ENCODE results near the gene ITGBL1. TPM values are rescaled to one million over a fixed set of nuclear protein-coding genes. Genes with fewer than 3 reads are reported as not detected.

ITGBL1 gene
- polyA plus RNA-seq, 3 donors, result not detected

DNA sequence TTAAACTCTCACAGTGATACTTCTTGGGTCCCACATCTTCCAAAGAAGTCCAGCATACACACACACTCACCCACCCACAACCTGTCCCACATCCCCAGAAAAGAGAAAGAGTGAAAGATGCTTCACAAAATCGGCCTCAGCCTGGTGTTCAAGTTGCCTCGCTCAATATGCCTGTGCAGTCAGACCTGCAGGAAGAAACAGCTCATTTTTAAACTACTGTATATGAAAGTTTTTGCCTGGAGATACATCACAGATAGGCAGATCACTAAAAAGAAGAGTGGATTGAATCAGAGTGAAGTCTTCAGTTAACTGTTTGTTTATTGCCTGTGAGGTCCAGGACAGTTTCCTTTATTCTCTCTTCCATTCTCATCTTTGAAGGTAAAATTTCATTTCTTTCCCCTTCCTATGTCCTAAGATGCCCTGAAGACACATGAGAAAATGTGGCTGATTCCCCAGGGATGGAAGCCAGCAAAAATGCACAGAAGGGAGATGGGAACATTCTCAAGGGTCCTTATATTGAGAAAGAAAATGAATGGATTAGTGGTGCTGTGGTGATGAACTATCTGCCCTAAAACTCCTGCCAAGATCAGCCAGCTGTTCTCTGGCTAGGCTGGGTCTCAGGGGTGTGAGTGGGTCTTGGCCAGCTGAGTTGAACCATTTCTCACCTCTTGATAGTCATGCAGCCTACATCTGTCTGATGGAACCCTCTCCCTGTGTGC lies 259.0 kb downstream of the ITGBL1 start:
- Histone ChIP-seq H3K36me3 (replicated peaks in 1 of 2; ENCODE audit: control insufficient read depth in 1 of 2, insufficient read depth in 2 of 2, low read length in 2 of 2) (no peaks in the 10 kb centered on the region), H3K27me3 (ENCODE audit: control insufficient read depth in 2 of 2, insufficient read depth in 2 of 2, low read length in 2 of 2) (no peaks in the 10 kb centered on the region), H3K9ac (ENCODE audit: insufficient read depth, low read length, poor library complexity, severe bottlenecking) (no peak overlapping the region), H3K27ac (ENCODE audit: low read depth in 1 of 2, low read length in 2 of 2) (no peak overlapping the region), H2AFZ (ENCODE audit: insufficient read depth, low read depth, low read length, poor library complexity, severe bottlenecking) (no peak overlapping the region), H3K4me1 (ENCODE audit: control insufficient read depth in 1 of 2, insufficient read depth in 2 of 2, low read length in 2 of 2) (peaks cover 10% of the 10 kb centered on the region in 2 donors), H3K79me2 (ENCODE audit: insufficient read depth, low read length) (no peaks in the 10 kb centered on the region), H3K4me3 (replicated peaks in 1 of 3; ENCODE audit: low read depth in 2 of 3, low read length in 3 of 3) (no peak overlapping the region), H3K9me3 (replicated peaks in 1 of 2; ENCODE audit: control insufficient read depth in 1 of 2, insufficient read depth in 1 of 2, low read length in 2 of 2) (no peaks in the 10 kb centered on the region), H4K20me1 (ENCODE audit: insufficient read depth, low read length) (no peaks in the 10 kb centered on the region), H3K4me2 (replicated peaks; ENCODE audit: extremely low read depth, low read length, poor library complexity, severe bottlenecking) (no peak overlapping the region)
- Mint-ChIP-seq H3K27ac (no peak overlapping the region), H3K36me3 (no peaks in the 10 kb centered on the region), H3K4me1 (peaks cover 11% of the 10 kb centered on the region), H3K9me3 (peaks cover 0 to 3% (median 0%) of the 10 kb centered on the region in 7 donors), H3K27me3 (ENCODE audit: low read depth in 3 of 3) (peaks cover 1 to 2% (median 1%) of the 10 kb centered on the region in 3 donors), H3K4me3 (no peak overlapping the region)
- TF ChIP-seq, protein P1, sequence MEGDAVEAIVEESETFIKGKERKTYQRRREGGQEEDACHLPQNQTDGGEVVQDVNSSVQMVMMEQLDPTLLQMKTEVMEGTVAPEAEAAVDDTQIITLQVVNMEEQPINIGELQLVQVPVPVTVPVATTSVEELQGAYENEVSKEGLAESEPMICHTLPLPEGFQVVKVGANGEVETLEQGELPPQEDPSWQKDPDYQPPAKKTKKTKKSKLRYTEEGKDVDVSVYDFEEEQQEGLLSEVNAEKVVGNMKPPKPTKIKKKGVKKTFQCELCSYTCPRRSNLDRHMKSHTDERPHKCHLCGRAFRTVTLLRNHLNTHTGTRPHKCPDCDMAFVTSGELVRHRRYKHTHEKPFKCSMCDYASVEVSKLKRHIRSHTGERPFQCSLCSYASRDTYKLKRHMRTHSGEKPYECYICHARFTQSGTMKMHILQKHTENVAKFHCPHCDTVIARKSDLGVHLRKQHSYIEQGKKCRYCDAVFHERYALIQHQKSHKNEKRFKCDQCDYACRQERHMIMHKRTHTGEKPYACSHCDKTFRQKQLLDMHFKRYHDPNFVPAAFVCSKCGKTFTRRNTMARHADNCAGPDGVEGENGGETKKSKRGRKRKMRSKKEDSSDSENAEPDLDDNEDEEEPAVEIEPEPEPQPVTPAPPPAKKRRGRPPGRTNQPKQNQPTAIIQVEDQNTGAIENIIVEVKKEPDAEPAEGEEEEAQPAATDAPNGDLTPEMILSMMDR (IDR thresholded peaks at IDR 0.05), result no peak
- WGBS (ENCODE audit: insufficient coverage), result 100% methylated on average over 2 of the region's 2 CpGs
- intact Hi-C loops (cut with micrococcal nuclease), result no loop called here
- no peak for DNase-seq

DNA sequence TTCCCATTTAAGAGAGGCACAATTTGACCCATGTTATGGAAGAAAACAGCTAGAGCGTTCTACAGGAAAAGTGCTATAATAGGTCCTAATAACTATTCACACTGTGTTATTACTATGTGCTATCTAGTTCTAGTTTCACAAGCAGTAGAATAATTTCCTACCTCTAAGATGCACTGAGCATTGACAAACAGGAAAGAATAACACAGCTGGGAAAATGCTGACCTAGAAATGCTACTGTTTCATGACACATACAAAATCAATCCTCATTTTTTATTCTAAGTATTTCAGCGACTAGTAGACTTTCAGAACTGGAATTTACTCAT lies 259.5 kb downstream of the ITGBL1 start:
- peaks cover 1 to 2% (median 1%) of the 10 kb centered on the region in 3 donors for H3K27me3 Mint-ChIP-seq (ENCODE audit: low read depth in 3 of 3)

More for the DNA sequence above, 259.5 kb downstream of the ITGBL1 start:
- Mint-ChIP-seq H3K36me3 (no peaks in the 10 kb centered on the region), H3K4me3 (no peak overlapping the region), H3K27ac (no peak overlapping the region), H3K9me3 (peaks cover 0 to 3% (median 0%) of the 10 kb centered on the region in 7 donors), H3K4me1 (peaks cover 6% of the 10 kb centered on the region)
- Histone ChIP-seq H3K4me1 (ENCODE audit: control insufficient read depth in 1 of 2, insufficient read depth in 2 of 2, low read length in 2 of 2) (peaks cover 5% of the 10 kb centered on the region in 2 donors), H3K4me2 (replicated peaks; ENCODE audit: extremely low read depth, low read length, poor library complexity, severe bottlenecking) (no peak overlapping the region), H2AFZ (ENCODE audit: insufficient read depth, low read depth, low read length, poor library complexity, severe bottlenecking) (no peak overlapping the region), H3K4me3 (replicated peaks in 1 of 3; ENCODE audit: low read depth in 2 of 3, low read length in 3 of 3) (no peak overlapping the region), H3K9ac (ENCODE audit: insufficient read depth, low read length, poor library complexity, severe bottlenecking) (no peak overlapping the region), H3K9me3 (replicated peaks in 1 of 2; ENCODE audit: control insufficient read depth in 1 of 2, insufficient read depth in 1 of 2, low read length in 2 of 2) (no peaks in the 10 kb centered on the region), H3K27me3 (ENCODE audit: control insufficient read depth in 2 of 2, insufficient read depth in 2 of 2, low read length in 2 of 2) (no peaks in the 10 kb centered on the region), H3K27ac (ENCODE audit: low read depth in 1 of 2, low read length in 2 of 2) (no peak overlapping the region), H3K79me2 (ENCODE audit: insufficient read depth, low read length) (no peaks in the 10 kb centered on the region), H3K36me3 (replicated peaks in 1 of 2; ENCODE audit: control insufficient read depth in 1 of 2, insufficient read depth in 2 of 2, low read length in 2 of 2) (no peaks in the 10 kb centered on the region), H4K20me1 (ENCODE audit: insufficient read depth, low read length) (no peaks in the 10 kb centered on the region)
- intact Hi-C loops (cut with micrococcal nuclease), result no loop called here
- TF ChIP-seq, protein P1 (IDR thresholded peaks at IDR 0.05), result no peak
- no CpG with 5 or more reads among the region's 2 CpGs for WGBS (ENCODE audit: insufficient coverage)
- DNase-seq, result no peak

Measured in CD14-positive monocyte (primary cell).